ENCODE data around the gene ORC2. TPM values are rescaled to one million over a fixed set of nuclear protein-coding genes. Genes with fewer than 3 reads are reported as not detected.
A peak's percentile ranks its signal among the peaks of the same experiment; 100 is the strongest.

The ORC2 gene
- total RNA-seq, 1 donor from 2014 or later: 36.8 TPM

DNA sequence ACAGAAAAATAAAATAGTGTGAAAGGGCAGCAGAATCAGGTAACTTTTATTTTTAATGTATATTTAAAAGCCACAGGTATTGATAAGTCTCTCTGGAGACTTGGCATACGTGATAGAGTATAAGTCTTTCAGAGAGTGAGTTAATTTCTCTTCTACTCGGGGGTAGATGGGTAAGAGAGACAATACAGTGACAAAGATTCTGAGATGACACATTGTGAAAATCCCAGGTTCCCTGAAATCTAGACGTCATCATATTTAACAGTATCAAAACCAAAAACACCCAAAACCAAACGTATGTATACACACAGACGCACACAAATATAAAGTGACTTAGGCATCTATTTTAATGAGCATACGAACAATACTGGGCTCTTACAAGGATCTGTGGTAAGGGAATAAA lies 41.0 kb downstream of the ORC2 start:
- ATAC-seq (ENCODE audit: low read depth): no peak
- no peak overlapping the region for H3K27ac Mint-ChIP-seq
- H3K4me1 Mint-ChIP-seq: no peaks in the 10 kb centered on the region
- no peak overlapping the region for H3K4me3 Mint-ChIP-seq
- DNase-seq: no peak
- CTCF ChIA-PET: interaction anchor here (1.6 kb wide), 1 partner anchor 17 kb away, joined by 3 read pairs; no protein-coding TSS in a partner anchor
- intact Hi-C loops (cut with micrococcal nuclease): no loop called here
- no peaks in the 10 kb centered on the region for H3K9me3 Mint-ChIP-seq
- no peaks in the 10 kb centered on the region for H3K27me3 Mint-ChIP-seq
- POLR2A ChIA-PET: no interaction called here
- H3K36me3 Mint-ChIP-seq (ENCODE audit: low read depth): peaks cover 67% of the 10 kb centered on the region
- TF ChIP-seq, protein P1, sequence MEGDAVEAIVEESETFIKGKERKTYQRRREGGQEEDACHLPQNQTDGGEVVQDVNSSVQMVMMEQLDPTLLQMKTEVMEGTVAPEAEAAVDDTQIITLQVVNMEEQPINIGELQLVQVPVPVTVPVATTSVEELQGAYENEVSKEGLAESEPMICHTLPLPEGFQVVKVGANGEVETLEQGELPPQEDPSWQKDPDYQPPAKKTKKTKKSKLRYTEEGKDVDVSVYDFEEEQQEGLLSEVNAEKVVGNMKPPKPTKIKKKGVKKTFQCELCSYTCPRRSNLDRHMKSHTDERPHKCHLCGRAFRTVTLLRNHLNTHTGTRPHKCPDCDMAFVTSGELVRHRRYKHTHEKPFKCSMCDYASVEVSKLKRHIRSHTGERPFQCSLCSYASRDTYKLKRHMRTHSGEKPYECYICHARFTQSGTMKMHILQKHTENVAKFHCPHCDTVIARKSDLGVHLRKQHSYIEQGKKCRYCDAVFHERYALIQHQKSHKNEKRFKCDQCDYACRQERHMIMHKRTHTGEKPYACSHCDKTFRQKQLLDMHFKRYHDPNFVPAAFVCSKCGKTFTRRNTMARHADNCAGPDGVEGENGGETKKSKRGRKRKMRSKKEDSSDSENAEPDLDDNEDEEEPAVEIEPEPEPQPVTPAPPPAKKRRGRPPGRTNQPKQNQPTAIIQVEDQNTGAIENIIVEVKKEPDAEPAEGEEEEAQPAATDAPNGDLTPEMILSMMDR (IDR thresholded peaks at IDR 0.05): no peak

GRCh38 chr2:200913654-200914053 lies 49.8 kb downstream of the ORC2 start:
- DNase-seq (no peak), ATAC-seq (ENCODE audit: low read depth) (no peak)
- Mint-ChIP-seq H3K4me1 (no peaks in the 10 kb centered on the region), H3K9me3 (no peaks in the 10 kb centered on the region), H3K27ac (no peak overlapping the region), H3K4me3 (no peak overlapping the region), H3K36me3 (ENCODE audit: low read depth) (peaks cover 67% of the 10 kb centered on the region), H3K27me3 (no peaks in the 10 kb centered on the region)
- intact Hi-C loops (cut with micrococcal nuclease): no loop called here
- ChIA-PET CTCF (interaction anchor here (1.7 kb wide), 1 partner anchor 264 kb away, joined by 3 read pairs; no protein-coding TSS in a partner anchor), POLR2A (interaction anchor here (0.5 kb wide), 1 partner anchor 306 kb away, joined by 4 read pairs; no protein-coding TSS in a partner anchor)
- TF ChIP-seq, protein P1 (IDR thresholded peaks at IDR 0.05): no peak

DNA sequence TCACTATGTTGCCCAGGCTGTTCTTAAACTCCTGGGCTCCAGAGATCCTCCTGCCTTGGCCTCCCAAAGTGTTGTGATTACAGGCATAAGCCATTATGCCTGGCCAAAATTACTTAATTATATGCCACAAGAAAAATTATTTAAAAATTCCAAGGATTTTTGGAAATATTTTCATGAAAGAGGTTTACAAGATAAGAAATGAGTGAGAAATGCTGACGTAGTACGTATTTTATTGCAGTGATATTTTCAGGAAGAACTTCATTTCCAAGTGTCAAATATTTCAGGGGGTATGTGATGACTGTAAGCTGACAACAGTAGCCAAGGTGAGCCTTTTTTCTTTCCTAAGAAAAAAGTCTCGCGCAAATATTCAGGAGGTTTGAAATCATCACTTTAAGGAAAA lies 53.5 kb downstream of the ORC2 start:
- intact Hi-C loops (cut with micrococcal nuclease): loop anchor here (5.0 kb wide), 1 partner anchor 32 kb away; no protein-coding TSS in a partner anchor
- no peaks in the 10 kb centered on the region for H3K27me3 Mint-ChIP-seq
- DNase-seq (no peak), ATAC-seq (ENCODE audit: low read depth) (no peak)
- TF ChIP-seq, protein P1 (IDR thresholded peaks at IDR 0.05): no peak
- H3K9me3 Mint-ChIP-seq: no peaks in the 10 kb centered on the region
- H3K4me1 Mint-ChIP-seq: no peaks in the 10 kb centered on the region
- ChIA-PET POLR2A (interaction anchor here (0.7 kb wide), 2 partner anchors 50 to 150 kb away, joined by 10 to 12 read pairs; no protein-coding TSS in a partner anchor), CTCF (no interaction called here)
- no peak overlapping the region for H3K27ac Mint-ChIP-seq
- H3K36me3 Mint-ChIP-seq (ENCODE audit: low read depth): peaks cover 60% of the 10 kb centered on the region
- no peak overlapping the region for H3K4me3 Mint-ChIP-seq

- ChIA-PET CTCF (interaction anchor here (0.8 to 5.1 kb wide), 14 partner anchors 13 to 336 kb away, joined by 3 to 41 read pairs (median 3); partner anchors contain the start of genes CASP10 and NIF3L1), POLR2A (interaction anchor here (0.6 to 1.2 kb wide), 4 partner anchors 16 to 328 kb away, joined by 3 to 4 read pairs (median 4); partner anchors contain the start of gene NIF3L1)
- TF ChIP-seq, protein P1 (IDR thresholded peaks at IDR 0.05): no peak
- ATAC-seq (ENCODE audit: low read depth) (no peak), DNase-seq (no peak)
- Mint-ChIP-seq H3K27ac (peak overlapping the region; percentile 35), H3K4me1 (peaks cover 4% of the 10 kb centered on the region), H3K36me3 (ENCODE audit: low read depth) (peaks cover 60% of the 10 kb centered on the region), H3K9me3 (no peaks in the 10 kb centered on the region), H3K4me3 (no peak overlapping the region), H3K27me3 (no peaks in the 10 kb centered on the region)
- intact Hi-C loops (cut with micrococcal nuclease): loop anchor here (1.0 to 5.0 kb wide), 5 partner anchors 37 to 327 kb away; partner anchors contain the start of gene ORC2
Measured at GRCh38 chr2:200905618-200906296, 57.7 kb downstream of the ORC2 start.

- H3K27me3 Mint-ChIP-seq: no peaks in the 10 kb centered on the region
- H3K9me3 Mint-ChIP-seq: no peaks in the 10 kb centered on the region
- CTCF ChIA-PET: interaction anchor here (0.6 to 1.6 kb wide), 8 partner anchors 168 to 331 kb away, joined by 3 to 21 read pairs (median 3); no protein-coding TSS in a partner anchor
- intact Hi-C loops (cut with micrococcal nuclease): loop anchor here (1.0 to 5.0 kb wide), 8 partner anchors 12 to 461 kb away; partner anchors contain the start of genes NIF3L1 and PPIL3
- TF ChIP-seq, protein P1 (IDR thresholded peaks at IDR 0.05): peak; percentile 30
- DNase-seq: no peak
- H3K4me3 Mint-ChIP-seq: no peak overlapping the region
- POLR2A ChIA-PET: interaction anchor here (0.7 to 1.5 kb wide), 4 partner anchors 62 to 331 kb away, joined by 3 to 6 read pairs (median 3); partner anchors contain the start of gene ORC2
- peaks cover 74% of the 10 kb centered on the region for H3K36me3 Mint-ChIP-seq (ENCODE audit: low read depth)
- H3K4me1 Mint-ChIP-seq: peaks cover 4% of the 10 kb centered on the region
- peak overlapping the region; percentile 38 for H3K27ac Mint-ChIP-seq
- peak; percentile 100 for ATAC-seq (ENCODE audit: low read depth)
Measured at GRCh38 chr2:200901459-200902072, 61.9 kb downstream of the ORC2 start.

Data from activated B cell treated with CpG ODN at 0.5 μM for 24 hours (primary cell).